IPS DF 6.9 (cell line): ENCODE measurements around the gene MDN1.

Experiments used
- DNase-seq: peaks from one replicate; pipeline ENCODE4 v3.0.0-alpha.2; 2013; ENCODE audit warnings: low read depth, low spot score
- H3K27ac ChIP-seq: one replicate; pipeline ENCODE4 v1.5.1; 2013; ENCODE audit warnings: low read length, control low read depth
- H3K27me3 ChIP-seq: 2 replicates; pipeline ENCODE4 v1.6.1; 2013; ENCODE audit warnings: mild to moderate bottlenecking, low read length; ENCODE audit not compliant: control insufficient read depth, insufficient read depth
- H3K36me3 ChIP-seq: 2 replicates; pipeline ENCODE4 v1.6.1; 2013; ENCODE audit warnings: low read length; ENCODE audit not compliant: control insufficient read depth, insufficient read depth
- H3K4me1 ChIP-seq: 2 replicates; pipeline ENCODE4 v1.6.1; 2013; ENCODE audit warnings: low read length; ENCODE audit not compliant: control insufficient read depth, insufficient read depth
- H3K4me3 ChIP-seq: 2 replicates; pipeline ENCODE4 v1.5.1; 2013; ENCODE audit warnings: mild to moderate bottlenecking, low read length
- H3K9me3 ChIP-seq: 2 replicates; pipeline ENCODE4 v1.6.1; 2013; ENCODE audit warnings: low read length, inconsistent platforms; ENCODE audit not compliant: control insufficient read depth, insufficient read depth
- WGBS: extraction: QIAGEN DNeasy Blood & Tissue Kit; methylation state at CpG from one replicate; pipeline ENCODE4 v1.1.7; 2013; ENCODE audit warnings: mixed read lengths, missing lambda C conversion rate; ENCODE audit not compliant: insufficient read length, insufficient coverage; 5-methylcytosine and 5-hydroxymethylcytosine counted together

MDN1 gene

DNA sequence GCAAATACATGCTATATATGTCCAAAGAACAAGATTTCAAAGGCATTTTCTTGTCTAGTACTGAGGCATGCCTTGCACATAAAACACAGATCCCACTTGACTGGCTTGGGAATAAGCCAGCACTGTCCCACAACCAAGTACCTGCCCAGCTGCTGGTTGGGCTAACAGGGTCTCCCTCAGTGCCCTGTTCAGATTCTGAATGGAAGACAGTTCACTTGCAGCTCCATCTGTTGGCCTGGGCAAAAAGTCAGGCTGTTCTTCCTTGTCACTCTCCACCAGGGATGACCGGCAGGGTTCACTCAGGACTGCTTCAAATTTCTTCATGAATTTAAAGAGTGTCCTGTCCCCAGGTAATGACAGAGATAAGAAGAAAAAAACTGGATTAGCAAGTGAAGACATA lies 136.6 kb downstream of the MDN1 start:
- Histone ChIP-seq H3K27me3 (no peaks in the 10 kb centered on the region), H3K36me3 (peaks cover 40% of the 10 kb centered on the region; the same call in 1 of the 2 replicates), H3K4me1 (peaks cover 3% of the 10 kb centered on the region; the same call in 1 of the 2 replicates), H3K9me3 (no peaks in the 10 kb centered on the region), H3K4me3 (no peak overlapping the region), H3K27ac (no peak overlapping the region)
- WGBS, result no CpG with 5 or more reads among the region's 1 CpG
- DNase-seq, result no peak

- Histone ChIP-seq H3K36me3 (peaks cover 38% of the 10 kb centered on the region; the same call in 1 of the 2 replicates), H3K27ac (no peak overlapping the region), H3K27me3 (no peaks in the 10 kb centered on the region), H3K9me3 (no peaks in the 10 kb centered on the region), H3K4me1 (peaks cover 5% of the 10 kb centered on the region), H3K4me3 (no peak overlapping the region)
- WGBS, result no CpG with 5 or more reads among the region's 10 CpGs
- no peak for DNase-seq
Observed at GRCh38 chr6:89681983-89682564, 137.5 kb downstream of the MDN1 start.

GRCh38 chr6:89680551-89680950 lies 139.0 kb downstream of the MDN1 start:
- Histone ChIP-seq H3K9me3 (no peaks in the 10 kb centered on the region), H3K27me3 (no peaks in the 10 kb centered on the region), H3K36me3 (peaks cover 38% of the 10 kb centered on the region; the same call in 1 of the 2 replicates), H3K4me3 (no peak overlapping the region), H3K27ac (no peak overlapping the region), H3K4me1 (peaks cover 5% of the 10 kb centered on the region)
- no CpG with 5 or more reads among the region's 7 CpGs for WGBS
- DNase-seq, result no peak

GRCh38 chr6:89680150-89680549 lies 139.4 kb downstream of the MDN1 start:
- no peak overlapping the region for H3K27ac ChIP-seq
- no peak for DNase-seq
- H3K36me3 ChIP-seq, result peaks cover 38% of the 10 kb centered on the region
- peaks cover 5% of the 10 kb centered on the region for H3K4me1 ChIP-seq
- H3K4me3 ChIP-seq, result no peak overlapping the region
- WGBS, result no CpG with 5 or more reads among the region's 2 CpGs
- H3K9me3 ChIP-seq, result no peaks in the 10 kb centered on the region
- H3K27me3 ChIP-seq, result no peaks in the 10 kb centered on the region

GRCh38 chr6:89679215-89680120 lies 140.1 kb downstream of the MDN1 start:
- WGBS, result no CpG with 5 or more reads among the region's 6 CpGs
- no peaks in the 10 kb centered on the region for H3K9me3 ChIP-seq
- peaks cover 34% of the 10 kb centered on the region for H3K36me3 ChIP-seq
- no peak overlapping the region for H3K27ac ChIP-seq
- H3K4me3 ChIP-seq, result no peak overlapping the region
- no peaks in the 10 kb centered on the region for H3K27me3 ChIP-seq
- DNase-seq, result no peak
- peaks cover 5% of the 10 kb centered on the region for H3K4me1 ChIP-seq

- no CpG with 5 or more reads among the region's 3 CpGs for WGBS
- Histone ChIP-seq H3K4me3 (no peak overlapping the region), H3K27me3 (no peaks in the 10 kb centered on the region), H3K27ac (no peak overlapping the region), H3K9me3 (no peaks in the 10 kb centered on the region), H3K4me1 (peaks cover 5% of the 10 kb centered on the region), H3K36me3 (peaks cover 36% of the 10 kb centered on the region)
- no peak for DNase-seq
Observed at GRCh38 chr6:89678531-89678930, 141.1 kb downstream of the MDN1 start.

DNA sequence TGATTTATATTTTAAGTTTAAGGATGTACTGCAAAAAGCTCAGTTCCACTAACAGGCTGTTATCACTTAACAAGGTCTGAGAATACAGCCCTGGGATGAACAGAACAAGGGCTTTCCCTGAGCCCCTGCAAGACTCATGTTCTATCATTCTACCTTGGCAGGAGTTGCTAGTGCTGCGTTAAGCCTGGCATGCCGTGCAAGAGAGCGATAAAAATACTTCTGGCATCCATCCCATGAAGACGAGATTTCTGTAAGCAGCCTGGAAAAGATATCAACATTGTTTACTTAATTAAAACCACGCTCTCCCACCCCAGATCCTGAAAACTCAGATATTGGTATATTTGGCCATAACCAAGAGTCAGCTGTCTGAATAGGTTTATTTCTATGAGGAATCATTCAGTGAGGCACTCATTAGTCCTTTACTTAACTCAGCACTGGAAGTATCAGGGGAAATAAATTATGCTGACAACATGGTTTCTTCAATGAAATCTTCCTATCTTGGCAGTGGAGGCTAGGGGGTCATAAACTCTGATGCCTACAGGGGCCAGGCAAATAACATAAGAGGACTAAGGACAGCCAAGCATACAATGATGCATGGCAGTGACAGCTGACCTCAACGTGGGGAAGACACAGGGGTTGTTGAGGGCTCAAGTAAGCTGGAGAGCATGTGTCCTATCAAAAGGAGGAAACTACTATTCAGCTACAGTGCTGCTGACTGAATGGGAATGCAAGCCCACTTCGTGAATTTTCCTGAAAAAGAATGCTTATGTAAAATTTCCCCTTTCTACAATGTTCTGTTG lies 143.4 kb downstream of the MDN1 start:
- H3K4me1 ChIP-seq, result peaks cover 5% of the 10 kb centered on the region
- no CpG with 5 or more reads among the region's 7 CpGs for WGBS
- no peak overlapping the region for H3K4me3 ChIP-seq
- H3K27ac ChIP-seq, result no peak overlapping the region
- H3K27me3 ChIP-seq, result no peaks in the 10 kb centered on the region
- no peaks in the 10 kb centered on the region for H3K9me3 ChIP-seq
- no peak for DNase-seq
- peaks cover 33% of the 10 kb centered on the region for H3K36me3 ChIP-seq

GRCh38 chr6:89670935-89671565 lies 148.5 kb downstream of the MDN1 start:
- Histone ChIP-seq H3K36me3 (peaks cover 24% of the 10 kb centered on the region), H3K27me3 (no peaks in the 10 kb centered on the region), H3K4me1 (no peaks in the 10 kb centered on the region), H3K4me3 (no peak overlapping the region), H3K9me3 (no peaks in the 10 kb centered on the region), H3K27ac (no peak overlapping the region)
- WGBS, result no CpG with 5 or more reads among the region's 7 CpGs
- DNase-seq, result no peak

DNA sequence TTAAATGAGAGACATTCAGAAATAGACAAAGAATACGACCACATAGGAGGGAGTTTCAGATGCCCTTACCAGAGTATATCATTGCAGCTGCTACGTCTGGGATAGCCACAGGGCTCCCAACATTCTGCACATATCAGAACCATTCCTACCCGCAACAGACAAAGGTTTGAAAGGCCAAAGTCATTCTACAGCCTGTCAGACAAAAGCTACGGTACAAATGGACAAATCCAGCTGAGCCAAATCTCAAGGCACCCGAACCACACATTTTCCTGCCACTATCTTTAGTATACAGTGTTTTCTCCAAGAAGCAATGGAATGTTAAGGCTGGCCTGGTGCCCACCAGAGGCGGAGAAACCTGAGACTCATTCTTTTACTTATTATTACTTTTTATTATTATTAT lies 150.6 kb downstream of the MDN1 start:
- Histone ChIP-seq H3K27me3 (no peaks in the 10 kb centered on the region), H3K4me3 (no peak overlapping the region), H3K9me3 (no peaks in the 10 kb centered on the region), H3K36me3 (peaks cover 12% of the 10 kb centered on the region; the same call in 1 of the 2 replicates), H3K27ac (peak overlapping the region; percentile 14), H3K4me1 (no peaks in the 10 kb centered on the region)
- WGBS, result no CpG with 5 or more reads among the region's 6 CpGs
- no peak for DNase-seq
